NCI-H1105 treated with DMSO at 0.1 percent for 48 hours (cell line): ENCODE results near the gene MANSC1.

Experiments used
- DNase-seq: peaks from one replicate; lab custom pipeline; 2025; lab: John Stamatoyannopoulos, UW

MANSC1 gene

GRCh38 chr12:12349711-12350665 is at the start of gene MANSC1:
TSS of gene MANSC1 (minus strand) at chr12:12350242. CDS start at chr12:12343314, 6,928 bp downstream.
- DNase-seq, result peak; percentile 76

GRCh38 chr12:12399161-12399560 is 49.1 kb upstream of the MANSC1 start:
- no peak for DNase-seq

GRCh38 chr12:12398026-12398859 is 48.2 kb upstream of the MANSC1 start:
- no peak for DNase-seq

- no peak for DNase-seq
Measured at GRCh38 chr12:12397184-12397583, 47.1 kb upstream of the MANSC1 start.

- DNase-seq, result no peak
Measured at GRCh38 chr12:12396694-12397093, 46.7 kb upstream of the MANSC1 start.

- no peak for DNase-seq
Measured at GRCh38 chr12:12393171-12393570, 43.1 kb upstream of the MANSC1 start.

GRCh38 chr12:12392413-12392812 is 42.4 kb upstream of the MANSC1 start:
- no peak for DNase-seq

- DNase-seq, result no peak
Measured at GRCh38 chr12:12387501-12387900, 37.5 kb upstream of the MANSC1 start.

- DNase-seq, result no peak
Measured at GRCh38 chr12:12384571-12385340, 34.7 kb upstream of the MANSC1 start.

GRCh38 chr12:12381982-12382381 is 31.9 kb upstream of the MANSC1 start:
- no peak for DNase-seq

- DNase-seq, result no peak
Measured at GRCh38 chr12:12380949-12381593, 31.0 kb upstream of the MANSC1 start.

- no peak for DNase-seq
Measured at GRCh38 chr12:12379831-12380730, 30.0 kb upstream of the MANSC1 start.

- DNase-seq, result no peak
Measured at GRCh38 chr12:12378616-12379015, 28.6 kb upstream of the MANSC1 start.

GRCh38 chr12:12376646-12377448 is 26.8 kb upstream of the MANSC1 start:
- peak; percentile 92 for DNase-seq

GRCh38 chr12:12372946-12373722 is 23.1 kb upstream of the MANSC1 start:
- no peak for DNase-seq

GRCh38 chr12:12367482-12367998 is 17.5 kb upstream of the MANSC1 start:
- DNase-seq, result no peak

- no peak for DNase-seq
Measured at GRCh38 chr12:12366701-12367481, 16.8 kb upstream of the MANSC1 start.

GRCh38 chr12:12365931-12366431 is 15.9 kb upstream of the MANSC1 start:
- DNase-seq, result no peak
